Psoas muscle (tissue), 8 donors: ENCODE data around the gene CHRNB2. TPM values are rescaled to one million over a fixed set of nuclear protein-coding genes. Genes with fewer than 3 reads are reported as not detected.

Experiments used
- ATAC-seq, 4 donors: fragments of 200-7000 bp; cut with Tn5 transposase; one replicate each; pipeline ENCODE4 v1.9.1; 2020; ENCODE audit warnings: moderate library complexity in 3 of 4, mild to moderate bottlenecking in 2 of 4
- DNase-seq, 2 donors: peaks; one replicate each; pipeline ENCODE4 v3.0.0-alpha.2; 2020
- H3K27ac ChIP-seq: fragments of 200-600 bp; one replicate; pipeline ENCODE4 v1.8.0; 2022
- H3K27me3 ChIP-seq, 3 donors: fragments of 200-600 bp in 1 of 3; one replicate each; pipeline versions ENCODE4 v1.6.1 to v1.8.0; 2013 to 2022; ENCODE audit warnings: low read length in 2 of 3, mild to moderate bottlenecking in 2 of 3, moderate library complexity in 1 of 3; ENCODE audit not compliant: insufficient read depth in 3 of 3
- H3K36me3 ChIP-seq, 2 donors: fragments of 200-600 bp in 1 of 2; one replicate each; pipeline versions ENCODE4 v1.6.1 to v1.8.0; 2013 to 2022; ENCODE audit warnings: low read depth in 1 of 2, mild to moderate bottlenecking in 1 of 2, moderate library complexity in 1 of 2; ENCODE audit not compliant: insufficient read depth in 1 of 2
- H3K4me1 ChIP-seq: fragments of 200-600 bp; one replicate; pipeline ENCODE4 v1.8.0; 2022
- H3K4me3 ChIP-seq: fragments of 200-600 bp; one replicate; pipeline ENCODE4 v1.8.0; 2022; ENCODE audit warnings: mild to moderate bottlenecking
- H3K9me3 ChIP-seq: fragments of 200-600 bp; one replicate; pipeline ENCODE4 v1.8.0; 2022
- WGBS, 3 donors: extraction: QIAGEN DNeasy Blood & Tissue Kit; methylation state at CpG; one replicate each; pipeline versions ENCODE4 v1.1.6 to v1.1.7; 2013; 5-methylcytosine and 5-hydroxymethylcytosine counted together
- intact Hi-C, 2 donors: fragments of 100-400 bp; cut with DNase I; formaldehyde crosslinking; loops; one replicate each; pipeline versions ENCODE4 v1.11.0 to v1.14.2; 2022
- polyA plus RNA-seq, 3 donors: library from polyadenylated mRNA; stranded (reverse); fragments of 200-250 nt; gene quantifications; one replicate each; pipeline ENCODE4 v1.2.3, GENCODE V29; 2013
- total RNA-seq, 4 donors: library from RNA; stranded (reverse); fragmentation: NEBNext Ultra II Directional in 2 of 4; extraction: Animal tissue kit (Norgen Biotek cat#: 25700) in 2 of 4; gene quantifications; one replicate each; pipeline versions ENCODE4 v1.2.1 to v1.2.4, GENCODE V29; 2021 to 2023
- TF ChIP-seq, protein P1 (sequence below): fragments of 200-600 bp; IDR thresholded peaks from one replicate; pipeline ENCODE4 v1.8.0; 2022; ENCODE audit warnings: antibody characterized with exemption
- donor health status: healthy with polysubstance abuse.
- donor health status: DM: no; HTN: no; CAD: no; lungs with moderate emphysema.
- donor health status: Bipolar disorder and iron deficiency.
- donor health status: healthy.
- donor health status: DM: yes; HTN: yes; CAD: no.
- donor health status: DM: no; HTN: no; CAD: no.
- donor health status: DM: no; HTN: no; CAD: no.
- donor health status: DM: yes; HTN: yes; CAD: no.

The CHRNB2 gene
- total and polyA plus RNA-seq, 7 donors: 0.01 to 0.08 TPM; not detected in 5

DNA sequence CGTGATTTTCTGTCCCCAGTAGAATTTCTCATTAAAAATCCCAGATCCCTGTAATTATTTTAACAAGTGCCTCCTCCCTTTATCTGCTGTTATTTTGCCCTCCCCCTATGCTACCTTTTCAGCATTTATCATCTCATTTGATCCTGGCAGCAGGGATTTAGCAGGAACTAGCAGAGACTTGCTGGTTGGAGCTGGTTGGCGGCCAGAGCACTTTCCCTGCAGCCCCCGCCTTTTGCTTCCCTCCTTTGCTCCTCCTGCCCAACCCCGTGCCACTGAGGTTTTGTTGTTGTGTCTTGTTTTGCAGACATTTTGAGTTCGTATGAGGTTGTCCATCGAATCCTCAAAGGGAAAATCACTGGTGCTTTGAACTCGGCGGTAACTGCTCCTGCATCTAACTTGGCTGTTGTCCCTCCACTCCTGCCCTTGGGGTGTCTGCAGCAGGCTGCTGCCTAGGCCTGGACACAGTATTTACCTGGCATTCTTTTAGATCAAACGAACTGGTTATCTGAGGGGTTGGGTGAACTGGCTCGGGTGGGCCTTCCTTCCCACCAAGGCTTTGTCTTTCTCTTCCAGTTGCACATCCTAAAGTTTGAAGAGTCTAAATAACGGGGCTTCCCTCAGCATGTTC lies 20.4 kb upstream of the CHRNB2 start:
- Histone ChIP-seq H3K4me3 (no peak overlapping the region), H3K4me1 (no peaks in the 10 kb centered on the region), H3K9me3 (no peaks in the 10 kb centered on the region), H3K27me3 (peaks cover 0 to 3% (median 0%) of the 10 kb centered on the region in 3 donors), H3K27ac (no peak overlapping the region), H3K36me3 (peaks cover 24 to 44% of the 10 kb centered on the region in 2 donors)
- intact Hi-C loops: loop anchor here (1.0 to 10.0 kb wide), 3 partner anchors 68 to 222 kb away; partner anchors contain the start of genes AQP10 (in 1 of the 2) and ATP8B2 (in 1 of the 2)
- 74 to 78% (median 76%) methylated on average over 11 of the region's 11 CpGs for WGBS, 3 donors
- TF ChIP-seq, protein P1, sequence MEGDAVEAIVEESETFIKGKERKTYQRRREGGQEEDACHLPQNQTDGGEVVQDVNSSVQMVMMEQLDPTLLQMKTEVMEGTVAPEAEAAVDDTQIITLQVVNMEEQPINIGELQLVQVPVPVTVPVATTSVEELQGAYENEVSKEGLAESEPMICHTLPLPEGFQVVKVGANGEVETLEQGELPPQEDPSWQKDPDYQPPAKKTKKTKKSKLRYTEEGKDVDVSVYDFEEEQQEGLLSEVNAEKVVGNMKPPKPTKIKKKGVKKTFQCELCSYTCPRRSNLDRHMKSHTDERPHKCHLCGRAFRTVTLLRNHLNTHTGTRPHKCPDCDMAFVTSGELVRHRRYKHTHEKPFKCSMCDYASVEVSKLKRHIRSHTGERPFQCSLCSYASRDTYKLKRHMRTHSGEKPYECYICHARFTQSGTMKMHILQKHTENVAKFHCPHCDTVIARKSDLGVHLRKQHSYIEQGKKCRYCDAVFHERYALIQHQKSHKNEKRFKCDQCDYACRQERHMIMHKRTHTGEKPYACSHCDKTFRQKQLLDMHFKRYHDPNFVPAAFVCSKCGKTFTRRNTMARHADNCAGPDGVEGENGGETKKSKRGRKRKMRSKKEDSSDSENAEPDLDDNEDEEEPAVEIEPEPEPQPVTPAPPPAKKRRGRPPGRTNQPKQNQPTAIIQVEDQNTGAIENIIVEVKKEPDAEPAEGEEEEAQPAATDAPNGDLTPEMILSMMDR: no peak
- no peak for DNase-seq
- ATAC-seq: no peak

DNA sequence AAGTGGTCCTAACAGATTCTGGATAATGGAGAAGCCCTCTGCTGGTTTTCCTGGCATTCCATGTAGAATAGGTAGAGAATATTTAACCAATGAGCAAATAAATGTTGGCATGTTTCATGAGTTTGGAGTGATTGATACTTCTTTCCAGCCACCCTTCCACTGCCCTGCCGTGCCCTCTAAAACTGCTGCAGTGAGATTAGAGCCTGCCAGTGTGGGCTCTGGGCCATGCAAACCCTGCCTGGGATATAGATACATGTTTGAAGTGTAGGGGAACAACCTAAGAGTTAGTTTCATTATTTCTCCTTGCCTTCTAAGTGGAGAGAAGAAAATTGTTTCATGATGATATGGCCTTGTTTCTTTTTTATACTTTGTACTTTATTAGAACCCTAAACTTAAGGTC lies 19.6 kb upstream of the CHRNB2 start:
- H3K27ac ChIP-seq: no peak overlapping the region
- H3K4me1 ChIP-seq: peaks cover 4% of the 10 kb centered on the region
- H3K9me3 ChIP-seq: no peaks in the 10 kb centered on the region
- H3K27me3 ChIP-seq: peaks cover 0 to 3% (median 0%) of the 10 kb centered on the region in 3 donors
- ATAC-seq (no peak), DNase-seq (no peak)
- intact Hi-C loops: loop anchor here in 1 of 2 donors (10.0 kb wide), 1 partner anchor 223 kb away; the partner anchor contains the start of genes AQP10 and ATP8B2
- TF ChIP-seq, protein P1: no peak
- H3K4me3 ChIP-seq: no peak overlapping the region
- peaks cover 28 to 52% of the 10 kb centered on the region in 2 donors for H3K36me3 ChIP-seq
- WGBS, 3 donors: 18 to 26% (median 18%) methylated on average over 1 of the region's 1 CpG

- no peak for DNase-seq
- Histone ChIP-seq H3K4me1 (peaks cover 16% of the 10 kb centered on the region), H3K27ac (no peak overlapping the region), H3K27me3 (no peaks in the 10 kb centered on the region), H3K36me3 (peaks cover 28 to 64% of the 10 kb centered on the region in 2 donors), H3K4me3 (no peak overlapping the region), H3K9me3 (no peaks in the 10 kb centered on the region)
- ATAC-seq: no peak
- intact Hi-C loops: loop anchor here in 1 of 2 donors (10.0 kb wide), 1 partner anchor 224 kb away; the partner anchor contains the start of genes AQP10 and ATP8B2
- TF ChIP-seq, protein P1: no peak
- WGBS, 3 donors: 70 to 78% (median 70%) methylated on average over 3 of the region's 3 CpGs
Measured at GRCh38 chr1:154549202-154549770, 18.3 kb upstream of the CHRNB2 start.

DNA sequence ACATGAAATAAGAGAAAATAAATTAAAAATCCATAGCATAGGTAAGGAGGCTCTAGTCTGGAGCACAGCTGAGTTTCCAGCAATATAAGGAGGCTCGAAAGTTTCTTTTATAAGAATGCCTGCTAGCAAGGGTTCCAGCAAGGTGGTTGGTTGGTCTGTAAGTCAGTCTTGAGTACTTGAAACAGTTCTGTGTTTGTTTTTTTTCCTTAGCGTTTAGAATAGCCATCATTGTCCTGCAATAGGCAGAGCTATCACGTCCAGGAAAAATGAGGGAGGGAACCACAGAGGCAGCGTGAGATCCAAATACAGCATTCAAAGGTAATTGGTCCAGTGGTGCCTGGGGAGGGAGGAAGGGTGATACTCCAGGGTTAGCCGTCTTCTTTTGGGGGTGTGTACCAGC lies 17.5 kb upstream of the CHRNB2 start:
- Histone ChIP-seq H3K4me3 (no peak overlapping the region), H3K4me1 (peaks cover 24% of the 10 kb centered on the region), H3K9me3 (no peaks in the 10 kb centered on the region), H3K27me3 (no peaks in the 10 kb centered on the region), H3K36me3 (peaks cover 28 to 72% of the 10 kb centered on the region in 2 donors), H3K27ac (no peak overlapping the region)
- intact Hi-C loops: loop anchor here in 1 of 2 donors (10.0 kb wide), 1 partner anchor 505 kb away; the partner anchor contains the start of gene ADAM15
- ATAC-seq (no peak), DNase-seq (no peak)
- WGBS, 3 donors: 59 to 65% (median 64%) methylated on average over 5 of the region's 5 CpGs
- TF ChIP-seq, protein P1: no peak
